HepG2 (cell line): ENCODE results near the gene TUBGCP6. TPM values are rescaled to one million over a fixed set of nuclear protein-coding genes. Genes with fewer than 3 reads are reported as not detected.

Experiments used
- CTCF ChIP-seq: sonication (generic); formaldehyde crosslinking; IDR thresholded peaks from 2 replicates; pipeline ENCODE4 v1.5.0; 2020; ENCODE audit warnings: mild to moderate bottlenecking, missing genetic modification reagents, moderate library complexity
- HDAC1 ChIP-seq: sonication (generic); formaldehyde crosslinking; IDR thresholded peaks from 2 replicates; pipeline ENCODE4 v1.5.1; 2020; ENCODE audit warnings: mild to moderate bottlenecking, missing genetic modification reagents
- HMGXB4 ChIP-seq, 2 experiments: sonication (generic) in 1 of 2; formaldehyde crosslinking in 1 of 2; IDR thresholded peaks; 2 replicates each; pipeline versions ENCODE4 v1.4.0 to v1.6.1; 2018 to 2020; ENCODE audit warnings: missing genetic modification reagents in 2 of 2, borderline replicate concordance in 1 of 2, low read depth in 1 of 2, mild to moderate bottlenecking in 1 of 2, missing biosample characterization in 1 of 2
- IRX3 ChIP-seq: sonication (generic); formaldehyde crosslinking; IDR thresholded peaks from 2 replicates; pipeline ENCODE4 v1.8.1; 2023; ENCODE audit warnings: mild to moderate bottlenecking, low read depth, missing genetic modification reagents, borderline replicate concordance
- RFXAP ChIP-seq: sonication (generic); formaldehyde crosslinking; IDR thresholded peaks from 2 replicates; pipeline ENCODE4 v1.4.0; 2020; ENCODE audit warnings: missing genetic modification reagents, borderline replicate concordance
- SALL1 ChIP-seq: sonication (generic); formaldehyde crosslinking; IDR thresholded peaks from 2 replicates; pipeline ENCODE4 v1.8.0; 2022; ENCODE audit warnings: mild to moderate bottlenecking, missing genetic modification reagents
- SMAD9 ChIP-seq: sonication (generic); formaldehyde crosslinking; IDR thresholded peaks from 2 replicates; pipeline ENCODE4 v1.5.1; 2020; ENCODE audit warnings: mild to moderate bottlenecking, missing genetic modification reagents
- SOX6 ChIP-seq, 2 experiments: fragments of 450-650 bp in 1 of 2; sonication (generic) in 1 of 2; formaldehyde crosslinking in 1 of 2; IDR thresholded peaks; 2 replicates each; pipeline versions ENCODE4 v1.4.0 to v1.6.1; 2017 to 2020; ENCODE audit warnings: antibody characterized with exemption in 1 of 2, mild to moderate bottlenecking in 1 of 2, missing genetic modification reagents in 1 of 2
- SP1 ChIP-seq, 2 experiments: fragments of 450-650 bp in 1 of 2; sonication (generic) in 1 of 2; formaldehyde crosslinking in 1 of 2; IDR thresholded peaks; 2 replicates each; pipeline versions ENCODE4 v1.4.0 to v1.6.1; 2016 to 2020; ENCODE audit warnings: missing genetic modification reagents in 1 of 2
- TAF15 ChIP-seq: fragments of 200-400 bp; formaldehyde crosslinking; IDR thresholded peaks from one replicate; pipeline ENCODE4 v1.6.1; 2018; ENCODE audit warnings: mild to moderate bottlenecking, low read depth, low read length; ENCODE audit not compliant: poor library complexity, severe bottlenecking
- TERF1 ChIP-seq: sonication (generic); formaldehyde crosslinking; IDR thresholded peaks from 2 replicates; pipeline ENCODE4 v1.8.0; 2022; ENCODE audit warnings: mild to moderate bottlenecking, missing genetic modification reagents, moderate library complexity
- ZGPAT ChIP-seq: IDR thresholded peaks from 2 replicates; pipeline ENCODE4 v1.6.1; 2016; ENCODE audit warnings: mild to moderate bottlenecking
- ZHX1 ChIP-seq: sonication (generic); formaldehyde crosslinking; IDR thresholded peaks from 2 replicates; pipeline ENCODE4 v1.8.1; 2022; ENCODE audit warnings: low read depth, mild to moderate bottlenecking, missing genetic modification reagents
- ZMYM2 ChIP-seq: sonication (generic); formaldehyde crosslinking; IDR thresholded peaks from 2 replicates; pipeline ENCODE4 v1.8.0; 2022; ENCODE audit warnings: mild to moderate bottlenecking, missing genetic modification reagents
- ZNF556 ChIP-seq: sonication (generic); formaldehyde crosslinking; IDR thresholded peaks from 2 replicates; pipeline ENCODE4 v1.4.0; 2020; ENCODE audit warnings: mild to moderate bottlenecking, missing genetic modification reagents, borderline replicate concordance
- ZNF589 ChIP-seq: sonication (generic); formaldehyde crosslinking; conservative IDR thresholded peaks from 2 replicates; pipeline ENCODE4 v1.8.0; 2022; ENCODE audit warnings: mild to moderate bottlenecking, moderate library complexity, missing genetic modification reagents
- ZNF605 ChIP-seq: sonication (generic); formaldehyde crosslinking; IDR thresholded peaks from 2 replicates; pipeline ENCODE4 v1.8.0; 2022; ENCODE audit warnings: mild to moderate bottlenecking, missing genetic modification reagents
- ZNF768 ChIP-seq: sonication (generic); formaldehyde crosslinking; IDR thresholded peaks from 2 replicates; pipeline ENCODE4 v1.4.0; 2020; ENCODE audit warnings: missing genetic modification reagents
- polyA plus RNA-seq, 8 experiments: library from polyadenylated mRNA; depleted of rRNA in 3 of 8; stranded (reverse) in 7 of 8; unstranded in 1 of 8; fragments of >200 nt; fragmentation: Illumina TruSeq in 4 of 8; extraction: Trizol in 4 of 8; gene quantifications; 2 replicates each; pipeline versions ENCODE4 v1.2.1 to v1.2.3, GENCODE V29; 2011 to 2016; ENCODE audit warnings: low read depth in 4 of 8, missing spikeins in 1 of 8, mixed read lengths in 1 of 8; ENCODE audit not compliant: insufficient read depth in 1 of 8
- total RNA-seq, 5 experiments: library from RNA; depleted of rRNA; stranded (reverse); fragments of >200 nt; fragmentation: Illumina TruSeq; extraction: Trizol; gene quantifications; 2 replicates each; pipeline ENCODE4 v1.2.3, GENCODE V29; 2016; ENCODE audit warnings: low read depth in 1 of 5

The TUBGCP6 gene
- total and polyA plus RNA-seq, 2 of the 13 experiments (the other 11 are each of a cell fraction or from before 2014, with no cell fraction given): 14.6 to 15.7 TPM

GRCh38 chr22:50251477-50252081 is 6.8 kb upstream of the TUBGCP6 start (continued):
- no peak for TF ChIP-seq HMGXB4 (CRISPR knock-in tag; IDR thresholded peaks at IDR 0.05; ENCODE audit: borderline replicate concordance in 1 of 2, low read depth in 1 of 2)
- TF ChIP-seq HDAC1: peak; percentile 4; the same call in 1 of the 2 replicates
- TF ChIP-seq SP1 (IDR thresholded peaks at IDR 0.05): no peak
- 0 out of 2 replicates have a peak, but pooled peaks have one; percentile 9 for TF ChIP-seq SP1 (CRISPR knock-in tag; IDR thresholded peaks at IDR 0.05)
- no peak for TF ChIP-seq TERF1 (CRISPR knock-in tag)
- 0 out of 2 replicates have a peak, but pooled peaks have one; percentile 9 for TF ChIP-seq ZGPAT (CRISPR knock-in tag)
- no peak for TF ChIP-seq SMAD9
- 0 out of 2 replicates have a peak, but pooled peaks have one; percentile 18 for TF ChIP-seq ZMYM2
- TF ChIP-seq ZNF605 (CRISPR knock-in tag): peak; percentile 51; the same call in 1 of the 2 replicates
- TF ChIP-seq RFXAP (CRISPR knock-in tag): no peak
- peak; percentile 75; the same call in 1 of the 2 replicates for TF ChIP-seq ZHX1 (CRISPR knock-in tag)
- peak; percentile 19 for TF ChIP-seq TAF15
- TF ChIP-seq SALL1 (CRISPR knock-in tag): peak; percentile 21; the same call in 1 of the 2 replicates
- 0 out of 2 replicates have a peak, but pooled peaks have one; percentile 5 for TF ChIP-seq ZNF589 (CRISPR knock-in tag)
- no peak for TF ChIP-seq SOX6 (IDR thresholded peaks at IDR 0.05)
- TF ChIP-seq SOX6 (CRISPR knock-in tag; IDR thresholded peaks at IDR 0.05): peak; percentile 20; the same call in 1 of the 2 replicates
- no peak for TF ChIP-seq ZNF556 (CRISPR knock-in tag)
- TF ChIP-seq CTCF (CRISPR knock-in tag): peak; percentile 26; the same call in 1 of the 2 replicates
- no peak for TF ChIP-seq ZNF768 (CRISPR knock-in tag)
- no peak for TF ChIP-seq IRX3
